Astrocyte (in vitro differentiated cells and primary cell): ENCODE results near the gene ENKD1. TPM values are rescaled to one million over a fixed set of nuclear protein-coding genes. Genes with fewer than 3 reads are reported as not detected.
A peak's percentile ranks its signal among the peaks of the same experiment; 100 is the strongest.

Experiments
- DNase-seq: peaks from one replicate; pipeline ENCODE4 v3.0.0-alpha.2; 2010; ENCODE audit warnings: low read depth
- FAIRE-seq: peaks from 2 replicates; lab custom pipeline; 2011; peaks lifted over from hg19 to GRCh38; lab: Jason Lieb, UNC
- H2AFZ ChIP-seq: 2 replicates; pipeline ENCODE4 v1.6.0; 2012; ENCODE audit warnings: low read depth, low read length, inconsistent platforms
- H3K27ac ChIP-seq: 2 replicates; pipeline ENCODE4 v1.5.1; 2011; ENCODE audit warnings: low read depth, low read length, inconsistent platforms
- H3K27me3 ChIP-seq: 2 replicates; pipeline ENCODE4 v1.6.0; 2011; ENCODE audit warnings: low read length, inconsistent platforms; ENCODE audit not compliant: insufficient read depth
- H3K36me3 ChIP-seq: 2 replicates; pipeline ENCODE4 v1.5.1; 2011; ENCODE audit warnings: low read length, inconsistent platforms; ENCODE audit not compliant: insufficient read depth
- H3K4me1 ChIP-seq: 2 replicates; pipeline ENCODE4 v1.5.1; 2011; ENCODE audit warnings: low read length, inconsistent platforms; ENCODE audit not compliant: insufficient read depth
- H3K4me2 ChIP-seq: 2 replicates; pipeline ENCODE4 v1.6.0; 2012; ENCODE audit warnings: low read length, inconsistent platforms
- H3K4me3 ChIP-seq: 2 replicates; pipeline ENCODE4 v1.5.1; 2011; ENCODE audit warnings: low read depth, mild to moderate bottlenecking, low read length, inconsistent platforms; ENCODE audit not compliant: insufficient read depth
- H3K79me2 ChIP-seq: 2 replicates; pipeline ENCODE4 v1.6.0; 2012; ENCODE audit warnings: mild to moderate bottlenecking, low read length, inconsistent platforms; ENCODE audit not compliant: insufficient read depth
- H3K9ac ChIP-seq: 2 replicates; pipeline ENCODE4 v1.6.0; 2012; ENCODE audit warnings: mild to moderate bottlenecking, low read length, inconsistent platforms
- H3K9me3 ChIP-seq: 2 replicates; pipeline ENCODE4 v1.5.1; 2012; ENCODE audit warnings: low read depth, mild to moderate bottlenecking, low read length, inconsistent platforms; ENCODE audit not compliant: insufficient read depth
- H4K20me1 ChIP-seq: 2 replicates; pipeline ENCODE4 v1.6.0; 2012; ENCODE audit warnings: low read length, inconsistent platforms; ENCODE audit not compliant: insufficient read depth
- H3K27ac Mint-ChIP-seq: one replicate; pipeline ENCODE4 v1.8.0; 2021; ENCODE audit warnings: mild to moderate bottlenecking, mixed read lengths; ENCODE audit not compliant: unreplicated experiment
- H3K27me3 Mint-ChIP-seq: one replicate; pipeline ENCODE4 v1.8.0; 2021; ENCODE audit warnings: low read depth, mixed read lengths; ENCODE audit not compliant: unreplicated experiment
- H3K36me3 Mint-ChIP-seq: one replicate; pipeline ENCODE4 v1.8.0; 2021; ENCODE audit warnings: low read depth, mixed read lengths; ENCODE audit not compliant: unreplicated experiment
- H3K4me1 Mint-ChIP-seq: one replicate; pipeline ENCODE4 v1.8.0; 2021; ENCODE audit warnings: low read depth, mixed read lengths; ENCODE audit not compliant: unreplicated experiment
- H3K4me3 Mint-ChIP-seq: one replicate; pipeline ENCODE4 v1.8.0; 2021; ENCODE audit warnings: mild to moderate bottlenecking, moderate library complexity, mixed read lengths; ENCODE audit not compliant: unreplicated experiment
- H3K9me3 Mint-ChIP-seq: one replicate; pipeline ENCODE4 v1.8.0; 2021; ENCODE audit warnings: mild to moderate bottlenecking, mixed read lengths; ENCODE audit not compliant: unreplicated experiment
- EZH2 ChIP-seq: IDR thresholded peaks from 2 replicates; pipeline ENCODE4 v1.6.1; 2012; ENCODE audit warnings: mild to moderate bottlenecking, low read length, inconsistent platforms; ENCODE audit not compliant: insufficient read depth
- total RNA-seq: library from RNA; stranded (reverse); gene quantifications from 2 replicates; pipeline ENCODE4 v1.2.1, GENCODE V29; 2021
- TF ChIP-seq, protein P1 (sequence below): IDR thresholded peaks from 2 replicates; pipeline ENCODE4 v1.5.1; 2011; ENCODE audit warnings: low read depth, mild to moderate bottlenecking, inconsistent platforms, low read length, moderate library complexity; ENCODE audit not compliant: insufficient read depth

ENKD1 gene
- total RNA-seq, 1 donor from 2014 or later: 8.5 TPM

DNA sequence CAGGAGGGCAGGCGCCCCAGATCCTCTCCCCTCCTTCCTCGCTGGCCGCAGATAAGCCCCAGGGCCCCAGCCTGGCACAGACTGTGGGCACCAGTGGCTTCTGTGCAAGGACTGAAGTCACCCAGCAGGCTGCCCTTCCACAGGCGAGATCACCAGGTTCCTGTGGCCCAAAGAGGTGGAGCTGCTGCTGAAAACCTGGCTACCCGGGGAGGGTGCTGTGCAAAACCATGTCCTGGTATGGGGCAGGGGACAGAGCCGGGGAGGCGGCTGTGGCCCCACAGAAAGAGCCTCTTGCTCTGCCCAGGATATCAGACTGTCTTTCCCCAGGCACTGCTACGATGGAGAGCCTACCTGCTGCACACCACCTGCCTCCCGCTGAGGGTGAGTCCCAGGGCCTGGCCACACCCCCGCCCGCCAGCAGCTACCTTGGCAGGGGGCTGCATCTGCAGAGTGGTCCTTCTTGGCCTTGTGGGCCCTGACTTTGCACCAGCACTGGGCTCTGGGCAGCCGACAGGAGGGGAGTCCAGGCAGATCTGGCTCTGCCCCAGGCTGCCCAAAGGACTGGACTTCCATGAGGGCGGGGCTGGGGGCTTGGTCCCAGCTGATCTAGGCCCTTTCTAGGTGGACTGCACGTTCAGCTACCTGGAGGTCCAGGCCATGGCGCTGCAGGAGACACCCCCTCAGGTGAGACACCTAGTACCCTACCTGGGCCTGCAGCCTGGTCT is 21.0 kb downstream of the ENKD1 start:
- peaks cover 5% of the 10 kb centered on the region for H3K9me3 Mint-ChIP-seq
- no peak for DNase-seq
- H3K27me3 Mint-ChIP-seq: peaks cover 31% of the 10 kb centered on the region
- H3K36me3 Mint-ChIP-seq: peaks cover 9% of the 10 kb centered on the region
- H3K9ac ChIP-seq: no peak overlapping the region
- H3K27ac Mint-ChIP-seq: no peak overlapping the region
- TF ChIP-seq, protein P1, sequence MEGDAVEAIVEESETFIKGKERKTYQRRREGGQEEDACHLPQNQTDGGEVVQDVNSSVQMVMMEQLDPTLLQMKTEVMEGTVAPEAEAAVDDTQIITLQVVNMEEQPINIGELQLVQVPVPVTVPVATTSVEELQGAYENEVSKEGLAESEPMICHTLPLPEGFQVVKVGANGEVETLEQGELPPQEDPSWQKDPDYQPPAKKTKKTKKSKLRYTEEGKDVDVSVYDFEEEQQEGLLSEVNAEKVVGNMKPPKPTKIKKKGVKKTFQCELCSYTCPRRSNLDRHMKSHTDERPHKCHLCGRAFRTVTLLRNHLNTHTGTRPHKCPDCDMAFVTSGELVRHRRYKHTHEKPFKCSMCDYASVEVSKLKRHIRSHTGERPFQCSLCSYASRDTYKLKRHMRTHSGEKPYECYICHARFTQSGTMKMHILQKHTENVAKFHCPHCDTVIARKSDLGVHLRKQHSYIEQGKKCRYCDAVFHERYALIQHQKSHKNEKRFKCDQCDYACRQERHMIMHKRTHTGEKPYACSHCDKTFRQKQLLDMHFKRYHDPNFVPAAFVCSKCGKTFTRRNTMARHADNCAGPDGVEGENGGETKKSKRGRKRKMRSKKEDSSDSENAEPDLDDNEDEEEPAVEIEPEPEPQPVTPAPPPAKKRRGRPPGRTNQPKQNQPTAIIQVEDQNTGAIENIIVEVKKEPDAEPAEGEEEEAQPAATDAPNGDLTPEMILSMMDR: no peak
- TF ChIP-seq EZH2: peak; percentile 56
- no peaks in the 10 kb centered on the region for H3K36me3 ChIP-seq
- no peak overlapping the region for H3K4me3 ChIP-seq
- no peak overlapping the region for H3K4me3 Mint-ChIP-seq
- H3K27me3 ChIP-seq: peaks cover 41% of the 10 kb centered on the region
- H4K20me1 ChIP-seq: peaks cover 11% of the 10 kb centered on the region
- H3K4me2 ChIP-seq: peak overlapping the region; percentile 59
- no peaks in the 10 kb centered on the region for H3K4me1 ChIP-seq
- H2AFZ ChIP-seq: no peak overlapping the region
- no peaks in the 10 kb centered on the region for H3K9me3 ChIP-seq
- no peaks in the 10 kb centered on the region for H3K79me2 ChIP-seq
- no peaks in the 10 kb centered on the region for H3K4me1 Mint-ChIP-seq
- FAIRE-seq: no peak
- no peak overlapping the region for H3K27ac ChIP-seq

DNA sequence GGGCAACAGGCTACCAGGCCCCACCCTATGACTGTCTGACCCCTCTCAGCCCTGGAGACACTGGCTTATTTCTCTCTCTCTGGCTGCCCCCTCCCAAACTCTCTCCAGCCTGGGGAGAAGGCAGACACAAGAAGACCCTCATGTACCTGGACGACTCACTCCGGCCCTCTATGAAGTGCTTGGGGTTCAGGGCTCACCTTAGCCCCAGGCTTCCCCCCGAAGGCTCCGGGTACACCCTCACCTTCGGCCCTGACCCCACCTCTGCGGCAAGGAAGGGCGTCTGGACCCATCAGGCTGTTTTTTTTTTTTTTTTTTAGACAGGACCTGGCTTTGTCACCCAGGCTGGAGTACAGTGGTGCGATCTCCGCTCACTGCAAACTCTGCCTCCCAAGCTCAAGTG is 22.5 kb downstream of the ENKD1 start:
- Histone ChIP-seq H3K4me3 (no peak overlapping the region), H3K27ac (no peak overlapping the region), H2AFZ (no peak overlapping the region), H3K9me3 (no peaks in the 10 kb centered on the region), H4K20me1 (peaks cover 11% of the 10 kb centered on the region), H3K79me2 (no peaks in the 10 kb centered on the region), H3K9ac (no peak overlapping the region), H3K4me1 (no peaks in the 10 kb centered on the region), H3K27me3 (peaks cover 27% of the 10 kb centered on the region), H3K36me3 (peaks cover 4% of the 10 kb centered on the region), H3K4me2 (no peak overlapping the region)
- Mint-ChIP-seq H3K4me3 (no peak overlapping the region), H3K27ac (no peak overlapping the region), H3K9me3 (peaks cover 3% of the 10 kb centered on the region), H3K4me1 (no peaks in the 10 kb centered on the region), H3K27me3 (peaks cover 16% of the 10 kb centered on the region), H3K36me3 (peaks cover 4% of the 10 kb centered on the region)
- no peak for DNase-seq
- no peak for TF ChIP-seq EZH2
- TF ChIP-seq, protein P1: no peak
- FAIRE-seq: no peak
